ENCODE results near the gene SH3BP2. TPM values are rescaled to one million over a fixed set of nuclear protein-coding genes. Genes with fewer than 3 reads are reported as not detected.

SH3BP2 gene
- total RNA-seq, 3 donors from 2014 or later, result 40.5 to 74.8 (median 59.3) TPM

DNA sequence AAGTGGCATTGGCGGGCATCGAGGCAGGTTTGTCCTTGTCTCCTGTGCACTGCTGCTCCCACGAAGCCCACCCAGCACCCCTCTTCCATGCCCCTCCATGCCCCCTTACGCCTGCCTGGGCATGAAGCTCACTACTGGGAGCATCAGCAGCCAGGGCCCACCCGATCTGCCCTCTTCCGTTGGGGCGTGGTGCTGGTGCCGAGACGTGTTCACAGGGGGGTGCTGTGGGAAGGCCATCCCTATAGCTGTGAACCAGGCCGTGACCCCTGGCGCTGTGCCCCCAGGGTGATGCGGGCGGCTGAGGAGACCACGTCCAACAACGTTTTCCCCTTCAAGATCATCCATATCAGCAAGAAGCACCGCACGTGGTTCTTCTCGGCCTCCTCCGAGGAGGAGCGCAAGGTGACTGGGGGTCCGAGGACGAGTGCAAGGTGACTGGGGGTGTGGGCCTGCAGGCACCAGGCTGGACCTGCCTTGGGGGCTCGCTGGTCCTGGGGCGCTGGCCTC lies 31.5 kb downstream of the SH3BP2 start:
- TF ChIP-seq, protein P1, sequence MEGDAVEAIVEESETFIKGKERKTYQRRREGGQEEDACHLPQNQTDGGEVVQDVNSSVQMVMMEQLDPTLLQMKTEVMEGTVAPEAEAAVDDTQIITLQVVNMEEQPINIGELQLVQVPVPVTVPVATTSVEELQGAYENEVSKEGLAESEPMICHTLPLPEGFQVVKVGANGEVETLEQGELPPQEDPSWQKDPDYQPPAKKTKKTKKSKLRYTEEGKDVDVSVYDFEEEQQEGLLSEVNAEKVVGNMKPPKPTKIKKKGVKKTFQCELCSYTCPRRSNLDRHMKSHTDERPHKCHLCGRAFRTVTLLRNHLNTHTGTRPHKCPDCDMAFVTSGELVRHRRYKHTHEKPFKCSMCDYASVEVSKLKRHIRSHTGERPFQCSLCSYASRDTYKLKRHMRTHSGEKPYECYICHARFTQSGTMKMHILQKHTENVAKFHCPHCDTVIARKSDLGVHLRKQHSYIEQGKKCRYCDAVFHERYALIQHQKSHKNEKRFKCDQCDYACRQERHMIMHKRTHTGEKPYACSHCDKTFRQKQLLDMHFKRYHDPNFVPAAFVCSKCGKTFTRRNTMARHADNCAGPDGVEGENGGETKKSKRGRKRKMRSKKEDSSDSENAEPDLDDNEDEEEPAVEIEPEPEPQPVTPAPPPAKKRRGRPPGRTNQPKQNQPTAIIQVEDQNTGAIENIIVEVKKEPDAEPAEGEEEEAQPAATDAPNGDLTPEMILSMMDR (IDR thresholded peaks at IDR 0.05), result no peak
- TF ChIP-seq POLR2AphosphoS5 (IDR thresholded peaks at IDR 0.05), result no peak
- no peak for TF ChIP-seq POLR2A (IDR thresholded peaks at IDR 0.05)
- no peaks in the 10 kb centered on the region for H3K36me3 ChIP-seq
- no peak overlapping the region for H3K27ac ChIP-seq

DNA sequence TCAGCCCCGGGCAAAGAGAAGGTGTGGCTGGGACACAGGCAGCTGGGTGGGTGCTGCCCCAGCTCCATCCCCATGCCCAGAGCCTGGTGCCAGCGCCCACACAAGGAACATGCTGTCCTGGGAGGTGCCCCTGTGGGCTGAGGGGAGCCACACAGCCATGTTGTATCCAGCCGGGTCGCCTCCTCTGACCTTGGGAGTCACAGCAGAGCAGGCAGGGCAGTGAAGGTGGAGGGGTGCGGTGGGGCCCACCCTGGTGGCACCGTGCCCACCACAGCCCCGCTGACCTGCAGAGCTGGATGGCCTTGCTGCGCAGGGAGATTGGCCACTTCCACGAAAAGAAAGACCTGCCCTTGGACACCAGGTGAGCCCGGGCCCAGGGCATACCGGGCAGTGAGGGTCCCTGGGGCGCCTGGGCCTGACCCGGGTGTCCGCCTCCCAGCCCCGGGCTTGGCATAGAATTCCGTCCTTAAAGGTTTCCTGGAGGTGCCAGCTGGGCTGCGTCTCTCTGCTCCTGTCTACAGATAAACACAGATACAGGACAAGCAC lies 32.0 kb downstream of the SH3BP2 start:
- Histone ChIP-seq H3K9me3 (no peaks in the 10 kb centered on the region), H3K27ac (no peak overlapping the region), H3K36me3 (no peaks in the 10 kb centered on the region), H3K4me3 (no peak overlapping the region), H3K4me1 (no peaks in the 10 kb centered on the region), H3K27me3 (no peaks in the 10 kb centered on the region)
- TF ChIP-seq POLR2A (IDR thresholded peaks at IDR 0.05) (no peak), POLR2AphosphoS5 (IDR thresholded peaks at IDR 0.05) (no peak)
- TF ChIP-seq, protein P1 (IDR thresholded peaks at IDR 0.05), result no peak
- DNase-seq (ENCODE audit: low spot score in 2 of 2), result no peak
- intact Hi-C loops (cut with DNase I; ENCODE audit: low total_unique reads), result no loop called here

More for the DNA sequence above, 31.5 kb downstream of the SH3BP2 start:
- intact Hi-C loops (cut with DNase I; ENCODE audit: low total_unique reads), result no loop called here
- no peak for DNase-seq (ENCODE audit: low spot score in 2 of 2)
- Histone ChIP-seq H3K4me1 (no peaks in the 10 kb centered on the region), H3K4me3 (no peak overlapping the region), H3K9me3 (no peaks in the 10 kb centered on the region), H3K27me3 (no peaks in the 10 kb centered on the region)

DNA sequence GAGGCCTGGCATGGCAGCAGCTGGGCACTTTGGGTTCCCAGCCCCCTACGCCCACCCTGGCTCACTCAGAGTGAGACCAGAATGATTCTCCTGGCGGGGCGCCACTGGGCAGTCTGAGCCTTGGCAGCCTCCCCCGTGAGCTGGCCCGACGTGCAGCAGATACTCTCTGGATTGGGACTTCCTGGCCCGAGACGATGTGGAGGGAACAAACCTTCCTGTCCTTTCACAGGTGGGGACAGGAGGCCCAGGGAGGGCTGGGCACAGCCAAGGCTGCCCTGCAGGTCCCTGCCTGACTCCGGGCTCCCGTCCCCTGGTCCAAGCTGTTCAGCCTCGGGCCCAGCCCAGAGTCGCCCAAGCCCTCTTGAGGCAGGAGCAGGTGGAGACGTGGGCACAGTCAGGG lies 32.9 kb downstream of the SH3BP2 start:
- Histone ChIP-seq H3K4me1 (no peaks in the 10 kb centered on the region), H3K9me3 (no peaks in the 10 kb centered on the region), H3K27me3 (no peaks in the 10 kb centered on the region), H3K36me3 (no peaks in the 10 kb centered on the region), H3K27ac (no peak overlapping the region), H3K4me3 (no peak overlapping the region)
- intact Hi-C loops (cut with DNase I; ENCODE audit: low total_unique reads), result no loop called here
- peak in 1 of 2 donors; percentile 19 for DNase-seq (ENCODE audit: low spot score in 2 of 2)
- TF ChIP-seq POLR2A (IDR thresholded peaks at IDR 0.05) (no peak), POLR2AphosphoS5 (IDR thresholded peaks at IDR 0.05) (no peak)
- TF ChIP-seq, protein P1 (IDR thresholded peaks at IDR 0.05), result no peak

DNA sequence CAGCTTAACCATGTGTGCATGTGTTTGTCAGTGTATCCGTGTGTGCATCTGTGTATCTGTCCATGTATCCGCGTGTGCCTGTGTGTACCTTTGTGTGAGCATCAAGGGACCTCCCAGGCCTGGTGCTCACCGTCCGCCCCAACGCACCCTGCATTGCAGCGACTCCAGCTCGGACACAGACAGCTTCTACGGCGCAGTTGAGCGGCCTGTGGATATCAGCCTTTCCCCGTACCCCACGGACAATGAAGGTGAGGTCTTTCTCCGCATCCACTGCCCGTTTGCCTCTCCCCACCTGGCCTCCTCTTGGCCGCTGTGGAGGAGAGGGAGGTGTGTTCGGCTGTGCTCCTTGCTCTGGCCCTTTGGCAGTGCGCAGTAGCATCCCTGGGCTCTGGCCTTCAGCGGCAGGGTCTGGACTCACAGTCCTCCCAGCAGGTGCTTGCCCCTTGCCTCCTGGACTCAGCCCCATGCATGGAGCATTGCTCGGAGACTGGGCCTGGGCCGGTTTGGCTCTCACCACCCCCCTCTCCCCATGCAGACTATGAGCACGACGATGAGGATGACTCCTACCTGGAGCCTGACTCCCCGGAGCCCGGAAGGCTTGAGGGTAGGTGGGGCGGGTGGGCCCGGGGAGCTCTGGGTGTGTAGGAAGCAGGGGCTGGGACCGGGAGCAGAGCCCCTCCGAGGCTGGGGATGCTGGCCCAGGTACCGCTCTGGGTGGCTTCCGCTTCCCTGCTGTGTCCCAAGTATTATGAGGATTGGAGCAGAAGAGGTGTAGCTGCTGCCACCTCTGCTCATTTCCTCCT lies 34.4 kb downstream of the SH3BP2 start:
- Histone ChIP-seq H3K27me3 (no peaks in the 10 kb centered on the region), H3K36me3 (peaks cover 5% of the 10 kb centered on the region), H3K4me3 (no peak overlapping the region), H3K27ac (no peak overlapping the region), H3K4me1 (no peaks in the 10 kb centered on the region), H3K9me3 (no peaks in the 10 kb centered on the region)
- peak in 1 of 2 donors; percentile 37 for DNase-seq (ENCODE audit: low spot score in 2 of 2)
- TF ChIP-seq POLR2AphosphoS5 (IDR thresholded peaks at IDR 0.05) (no peak), POLR2A (IDR thresholded peaks at IDR 0.05) (no peak)
- TF ChIP-seq, protein P1 (IDR thresholded peaks at IDR 0.05), result no peak
- intact Hi-C loops (cut with DNase I; ENCODE audit: low total_unique reads), result no loop called here
